Measurements from ENCODE around the gene MUS81.

GRCh38 chr11:65859095-65859811 is 980 bp upstream of the MUS81 start:
- TF ChIP-seq CTCF (conservative IDR thresholded peaks at IDR 0.05; ENCODE audit: low read depth, low read length) (no peak), ELK1 (IDR thresholded peaks at IDR 0.05; ENCODE audit: borderline replicate concordance, low read depth, low read length) (no peak), RAD21 (IDR thresholded peaks at IDR 0.05; ENCODE audit: low read length) (no peak)

Measured in IMR-90 (cell line).